Testis (tissue), 2 donors: ENCODE data around the gene SMCO4.

Source experiments
- CTCF ChIP-seq, 3 experiments: fragments of 450-650 bp in 2 of 3; fragments of 200-600 bp in 1 of 3; sonication (generic) in 1 of 3; IDR thresholded peaks; one replicate each; pipeline ENCODE4 v1.5.1; 2016 to 2019; ENCODE audit warnings: antibody characterized with exemption in 3 of 3, mild to moderate bottlenecking in 2 of 3, moderate library complexity in 1 of 3
- POLR2A ChIP-seq: fragments of 450-650 bp; IDR thresholded peaks from one replicate; pipeline ENCODE4 v1.6.1; 2017; ENCODE audit warnings: antibody characterized with exemption, mild to moderate bottlenecking, moderate library complexity

GRCh38 chr11:93545566-93545965 is 2.4 kb upstream of the SMCO4 start:
- no peak for TF ChIP-seq POLR2A
- TF ChIP-seq CTCF (IDR thresholded peaks at IDR 0.05): no peak
